GM18868 (cell line): ENCODE results near the gene UNC50.
"Not testable (repeated sequence)": the region's sequence is repeated elsewhere in the genome, so short reads cannot be mapped to it uniquely, and the experiment has no call there.

Experiments used
- ATAC-seq: cut with Tn5 transposase; IDR thresholded peaks from one replicate; pipeline ENCODE4 v1.9.1; 2021; ENCODE audit warnings: mild to moderate bottlenecking, moderate library complexity; ENCODE audit not compliant: unreplicated experiment

The UNC50 gene

DNA sequence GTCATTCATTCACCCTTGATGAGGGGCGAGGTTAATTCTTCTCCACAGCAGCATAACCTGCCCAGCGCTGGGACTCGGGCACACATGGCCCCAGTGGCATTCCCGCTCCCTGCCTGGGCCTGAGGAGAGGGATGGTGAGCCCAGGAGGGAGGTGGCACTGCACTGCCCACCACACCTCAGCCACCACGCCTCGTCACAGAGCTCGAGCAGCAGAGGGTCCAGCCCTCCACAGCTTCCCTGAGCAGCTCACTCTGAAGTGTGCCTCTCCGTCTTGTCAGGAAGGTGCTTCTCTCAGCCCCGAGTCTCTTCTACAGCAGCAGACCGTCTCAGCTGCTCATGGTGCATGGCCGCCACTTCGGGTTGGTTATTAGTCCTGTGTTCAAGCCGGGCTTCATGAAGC, 35.0 kb upstream of the UNC50 start:
- no peak for ATAC-seq

DNA sequence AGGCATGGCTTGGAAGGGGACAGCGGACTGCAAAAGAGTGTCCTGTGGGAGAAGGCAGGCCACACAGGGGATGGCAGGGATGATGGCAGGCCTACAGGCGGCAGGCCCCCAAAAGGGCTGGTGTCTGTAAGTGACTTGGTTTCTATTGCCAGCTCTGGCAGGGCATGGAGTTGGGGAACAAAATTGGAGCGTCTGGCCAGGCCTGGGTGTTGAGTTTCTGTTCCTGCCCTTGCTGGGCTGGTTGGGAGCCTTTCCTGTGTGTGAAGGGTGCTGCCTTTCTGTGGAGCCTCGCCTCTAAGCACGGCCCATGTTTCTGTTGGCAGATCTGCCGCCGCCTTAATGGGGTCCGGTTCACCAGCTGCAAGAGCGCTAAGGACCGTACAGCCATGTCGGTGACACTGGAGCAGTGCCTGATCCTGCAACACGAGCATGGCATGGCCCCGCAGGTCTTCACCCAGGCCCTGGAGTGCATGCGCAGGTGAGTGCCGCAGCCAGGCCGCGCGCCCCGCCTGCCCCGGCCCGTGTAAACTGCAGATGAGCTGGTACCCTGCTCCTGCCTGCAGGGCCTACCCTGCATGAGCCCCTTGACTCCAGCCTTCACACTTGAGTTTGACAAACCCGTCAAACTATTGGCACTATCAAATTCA, 31.6 kb upstream of the UNC50 start:
- no peak for ATAC-seq

DNA sequence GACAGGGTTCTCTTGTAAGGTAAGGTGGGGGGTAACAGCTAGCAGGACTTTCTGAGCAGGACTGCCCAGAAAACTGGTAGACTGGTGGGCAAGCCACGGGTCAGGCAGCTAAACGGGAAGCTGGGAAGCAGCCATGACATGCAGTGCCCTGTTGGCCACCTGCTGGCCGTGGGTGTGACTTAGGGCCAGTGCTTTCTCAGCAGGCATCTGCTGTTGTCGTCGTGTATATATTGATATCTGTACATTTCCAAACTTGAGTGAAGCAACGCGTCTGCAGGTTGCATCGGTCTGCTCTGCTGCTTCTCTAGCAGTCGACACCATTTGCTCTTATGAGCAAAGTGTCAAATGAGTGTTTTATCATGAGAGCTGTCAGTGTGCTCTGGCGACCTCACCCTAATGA, 31.1 kb upstream of the UNC50 start:
- ATAC-seq: no peak

DNA sequence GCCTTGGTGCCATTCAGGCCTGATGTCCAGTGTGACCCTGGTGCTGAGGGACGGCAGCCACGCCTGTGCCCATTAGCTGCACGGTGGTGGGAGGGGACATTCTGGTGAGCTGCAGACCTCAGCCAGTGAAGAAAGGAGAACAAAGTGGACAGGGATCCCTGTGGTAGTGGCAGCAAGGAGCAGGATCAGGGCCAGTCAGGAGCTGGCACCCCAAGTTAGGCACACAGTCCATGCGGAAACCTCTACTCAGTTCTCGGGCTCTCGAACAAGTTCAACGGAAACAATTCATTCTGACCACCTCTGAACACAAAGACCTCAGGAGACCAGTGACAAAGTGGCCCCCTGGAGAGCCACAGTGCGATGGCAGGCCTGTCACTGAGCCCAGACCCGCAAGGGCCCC, 30.2 kb upstream of the UNC50 start:
- ATAC-seq: no peak

DNA sequence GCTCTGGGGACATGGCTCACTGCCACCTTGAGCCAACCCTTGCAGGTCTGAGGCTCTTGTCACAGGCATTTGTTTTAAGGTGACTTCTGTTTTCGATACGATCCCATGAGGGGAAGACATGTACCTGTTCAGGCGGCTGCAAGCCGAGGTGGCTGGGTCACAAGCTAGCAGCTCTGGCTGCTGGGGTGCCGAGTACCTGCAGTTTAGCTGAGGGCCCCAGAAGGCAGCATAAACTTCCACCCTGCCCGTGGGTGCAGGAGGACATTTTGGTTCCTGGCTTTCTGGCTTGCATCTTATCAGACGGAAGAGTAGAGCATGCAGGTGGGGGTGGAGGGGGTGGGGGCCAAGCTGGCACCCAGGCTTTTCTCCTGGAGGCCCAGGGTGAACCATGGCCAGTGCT, 28.5 kb upstream of the UNC50 start:
- no peak for ATAC-seq

DNA sequence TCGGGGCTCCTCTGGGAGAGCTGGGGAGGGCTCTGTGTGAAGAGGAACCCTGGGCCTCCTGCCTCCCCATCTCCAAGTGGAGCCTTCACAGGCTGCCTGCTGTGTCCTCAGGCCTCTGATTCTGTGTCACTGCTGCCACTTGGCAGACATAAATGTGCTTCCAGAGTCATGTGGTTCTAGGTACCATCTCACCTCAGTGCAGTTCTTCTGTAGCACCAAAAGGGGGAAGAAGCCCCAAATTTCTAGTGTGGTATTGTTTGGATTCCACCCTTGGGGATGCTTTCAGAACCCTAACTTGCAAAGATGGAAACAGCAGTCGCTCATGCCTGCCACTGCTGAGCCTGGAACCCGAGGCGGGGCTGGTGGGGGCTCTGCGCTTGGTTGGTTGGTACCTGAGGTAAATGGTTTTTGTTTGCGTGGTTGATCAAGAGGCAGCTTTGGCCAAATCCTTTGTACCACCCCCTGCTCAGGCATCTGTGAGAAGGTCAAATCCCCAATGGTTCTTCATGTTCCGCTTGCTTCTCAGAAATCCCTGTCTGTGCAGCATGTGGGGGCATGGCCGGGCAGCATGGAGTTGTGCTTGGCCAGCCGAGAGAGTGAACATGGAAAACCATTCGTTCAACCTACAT, 27.6 kb upstream of the UNC50 start:
- no peak for ATAC-seq

DNA sequence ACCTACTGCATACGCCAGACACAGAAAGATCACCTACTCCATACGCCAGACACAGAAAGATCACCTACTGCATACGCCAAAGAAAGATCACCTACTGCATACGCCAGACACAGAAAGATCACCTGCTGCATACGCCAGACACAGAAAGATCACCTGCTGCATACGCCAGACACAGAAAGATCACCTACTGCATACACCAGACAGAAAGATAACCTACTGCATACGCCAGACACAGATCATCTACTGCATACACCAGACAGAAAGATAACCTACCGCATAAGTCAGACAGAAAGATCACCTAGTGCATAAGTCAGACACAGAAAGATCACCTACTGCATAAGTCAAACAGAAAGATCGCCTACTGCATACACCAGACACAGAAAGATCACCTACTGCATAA, 25.9 kb upstream of the UNC50 start:
- ATAC-seq: no peak

DNA sequence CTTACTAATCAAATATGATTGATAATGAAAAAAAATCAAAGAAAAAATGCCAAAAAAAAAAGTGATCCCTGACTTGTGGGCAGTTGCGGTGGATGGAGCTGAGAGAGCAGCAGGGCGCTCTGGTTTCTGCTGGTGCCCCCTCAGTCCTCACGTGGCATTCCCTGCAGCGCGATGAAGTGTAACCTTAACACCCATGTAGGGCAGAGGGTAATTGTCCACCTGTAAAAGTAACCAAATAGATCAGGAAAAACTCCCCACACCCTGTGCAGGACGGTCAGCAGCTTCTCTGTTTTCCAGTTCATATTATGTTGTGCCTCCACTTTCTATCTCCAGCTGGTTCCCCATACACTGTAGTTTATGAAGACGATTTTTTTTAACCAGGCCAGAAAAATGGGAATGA, 25.1 kb upstream of the UNC50 start:
- ATAC-seq: no peak

DNA sequence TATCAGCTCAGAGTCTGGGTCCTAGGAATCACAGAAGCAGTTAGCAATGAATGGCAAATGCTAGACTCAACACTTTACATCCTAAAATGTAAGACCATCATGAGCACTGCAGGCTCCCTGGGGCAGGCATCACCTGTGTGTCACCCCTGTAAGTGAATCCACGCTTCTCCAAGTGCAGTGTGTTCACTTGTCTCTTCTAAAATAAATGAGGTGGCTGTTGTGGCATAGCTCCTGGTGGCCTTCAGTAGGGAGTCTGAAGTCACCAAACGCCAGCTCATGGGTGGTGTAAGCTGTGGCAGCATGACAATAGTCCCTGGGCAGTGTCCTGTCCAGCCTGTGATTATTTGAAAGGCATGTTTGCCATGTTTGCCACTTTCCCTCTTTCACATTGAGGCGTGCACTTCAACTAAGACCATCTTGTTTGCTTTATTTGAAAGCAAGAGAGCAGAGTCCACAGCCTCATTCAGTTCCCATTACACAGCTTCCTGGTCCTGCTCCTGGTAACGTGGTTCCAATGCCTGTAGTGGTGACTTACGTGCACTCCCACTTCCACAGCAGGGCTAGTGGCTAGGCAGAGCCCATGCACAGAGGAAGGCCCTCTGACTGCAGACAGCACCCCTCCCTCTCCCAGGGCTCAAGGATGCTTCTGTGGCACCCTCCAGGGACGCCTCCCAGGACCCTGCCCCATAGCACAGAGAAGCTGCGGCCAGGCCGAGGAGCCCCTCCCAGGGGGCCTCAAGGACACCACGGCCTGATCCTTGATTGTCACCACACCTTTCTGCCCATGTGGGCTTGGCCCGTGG, 24.4 kb upstream of the UNC50 start:
- ATAC-seq: no peak

DNA sequence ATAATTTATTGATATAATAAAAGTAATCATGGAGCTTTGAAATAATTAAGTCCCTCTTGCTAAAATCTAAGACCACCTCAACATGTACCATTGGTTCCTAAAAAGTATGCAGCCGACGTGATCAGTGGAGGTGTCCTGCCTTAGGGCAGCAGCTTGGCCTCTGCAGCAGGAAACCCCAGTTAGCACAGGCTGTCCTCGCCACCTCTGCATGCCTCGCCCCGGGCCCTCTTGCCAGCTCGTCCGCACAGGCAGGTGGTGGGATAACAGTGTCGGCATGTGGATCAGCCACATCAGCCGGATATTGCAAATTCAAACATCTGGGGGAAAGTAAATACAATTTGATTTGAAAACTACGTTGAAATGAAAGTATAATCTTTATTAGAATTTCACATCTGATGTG, 23.0 kb upstream of the UNC50 start:
- ATAC-seq: no peak

DNA sequence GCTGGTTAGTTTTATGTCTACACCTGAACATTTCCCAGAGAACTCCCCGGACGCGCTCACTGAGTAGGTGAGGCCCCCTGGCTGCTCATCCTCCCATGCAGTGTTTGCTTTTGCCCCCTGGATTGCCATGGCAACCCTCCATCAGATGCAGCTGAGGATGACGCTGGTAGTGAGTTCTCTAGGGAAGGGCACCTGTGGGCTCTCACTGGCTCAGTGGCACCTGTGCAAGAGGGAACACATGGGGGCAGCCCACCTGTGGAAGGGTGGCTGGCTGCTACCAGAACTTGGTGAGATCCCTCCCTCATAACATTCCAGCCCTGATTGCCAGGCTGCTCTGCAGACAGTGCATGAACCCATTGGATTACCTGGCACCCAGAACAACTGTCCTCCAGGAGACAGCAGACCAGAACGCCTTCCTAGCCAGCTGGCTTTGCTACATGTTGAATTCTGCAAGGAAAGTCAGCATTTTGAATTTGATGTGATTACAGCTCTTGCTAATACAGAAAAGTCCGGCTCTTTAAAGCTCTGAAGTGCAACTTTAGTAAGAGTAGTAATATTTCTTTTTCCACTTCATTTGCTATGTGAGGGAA, 21.7 kb upstream of the UNC50 start:
- no peak for ATAC-seq

DNA sequence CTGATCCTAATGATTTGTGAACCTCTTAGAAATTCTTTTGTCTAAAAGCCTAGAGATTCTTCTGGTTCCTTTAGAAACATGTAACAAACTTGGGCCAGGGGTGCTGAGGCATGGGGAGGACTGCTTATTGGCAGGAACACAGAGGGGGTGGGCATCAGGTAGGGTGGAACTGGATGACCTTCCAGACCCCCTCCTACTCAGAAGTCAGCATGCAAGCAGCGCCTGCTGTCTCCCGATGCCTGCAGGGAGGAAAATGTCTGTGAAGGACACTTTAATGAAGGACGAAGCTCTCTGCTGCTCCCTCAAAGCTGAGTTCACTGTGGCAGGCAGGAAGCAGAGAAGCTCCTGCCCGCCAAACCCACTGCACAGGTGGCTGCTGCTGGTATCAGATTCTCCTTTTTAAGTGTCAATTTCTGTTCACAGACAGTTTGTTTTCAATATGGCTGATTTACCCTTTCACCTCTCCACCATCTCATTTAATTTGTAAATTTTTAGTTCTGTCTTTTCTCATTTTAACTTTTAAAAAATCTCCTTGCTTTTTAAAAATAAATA, 19.4 kb upstream of the UNC50 start:
- ATAC-seq: no peak

DNA sequence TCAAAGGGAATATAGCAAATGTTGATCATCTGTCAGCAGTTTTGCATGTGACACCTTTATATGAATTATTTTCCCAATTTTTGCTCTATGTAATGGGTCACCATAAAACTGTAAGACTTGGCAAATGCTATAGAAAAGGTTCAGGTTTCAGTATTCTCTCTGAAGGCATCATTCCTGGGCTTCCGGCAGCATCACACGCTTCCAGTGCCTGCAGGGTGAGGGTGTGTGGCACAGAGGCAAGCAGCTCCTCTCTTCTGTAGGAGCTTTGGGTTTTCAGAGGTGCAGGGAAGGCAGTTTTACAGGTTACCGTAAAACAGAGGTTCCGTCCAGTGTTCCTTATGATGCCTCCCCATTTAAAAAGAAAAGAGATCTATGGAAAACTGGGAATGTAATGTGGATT, 18.9 kb upstream of the UNC50 start:
- no peak for ATAC-seq

DNA sequence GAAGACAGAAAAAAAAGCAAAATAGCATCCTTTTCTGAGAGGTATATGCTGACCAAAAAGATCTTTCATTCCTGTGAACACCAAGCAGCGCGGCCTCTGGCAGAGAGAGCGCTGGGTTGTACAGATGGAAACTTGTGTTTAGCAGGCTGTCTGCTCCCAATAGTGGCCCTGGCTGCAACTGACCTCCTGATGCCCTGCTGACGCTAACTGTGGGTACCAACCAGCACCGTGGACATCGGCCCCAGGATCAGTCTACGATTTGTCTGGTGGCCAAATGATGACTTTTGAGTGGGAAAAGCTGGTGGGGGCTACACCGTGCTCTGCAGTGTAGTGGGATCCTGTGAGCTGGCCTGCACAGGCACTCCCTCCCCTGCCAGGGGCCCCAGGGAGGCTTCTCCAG, 15.8 kb upstream of the UNC50 start:
- no peak for ATAC-seq

DNA sequence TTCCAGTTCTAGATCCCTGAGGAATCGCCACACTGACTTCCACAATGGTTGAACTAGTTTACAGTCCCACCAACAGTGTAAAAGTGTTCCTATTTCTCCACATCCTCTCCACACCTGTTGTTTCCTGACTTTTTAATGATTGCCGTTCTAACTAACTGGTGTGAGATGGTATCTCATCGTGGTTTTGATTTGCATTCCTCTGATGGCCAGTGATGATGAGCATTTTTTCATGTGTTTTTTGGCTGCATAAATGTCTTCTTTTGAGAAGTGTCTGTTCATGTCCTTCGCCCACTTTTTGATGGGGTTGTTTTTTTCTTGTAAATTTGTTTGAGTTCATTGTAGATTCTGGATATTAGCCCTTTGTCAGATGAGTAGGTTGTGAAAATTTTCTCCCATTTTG, 13.7 kb upstream of the UNC50 start:
- ATAC-seq: not testable (repeated sequence)

DNA sequence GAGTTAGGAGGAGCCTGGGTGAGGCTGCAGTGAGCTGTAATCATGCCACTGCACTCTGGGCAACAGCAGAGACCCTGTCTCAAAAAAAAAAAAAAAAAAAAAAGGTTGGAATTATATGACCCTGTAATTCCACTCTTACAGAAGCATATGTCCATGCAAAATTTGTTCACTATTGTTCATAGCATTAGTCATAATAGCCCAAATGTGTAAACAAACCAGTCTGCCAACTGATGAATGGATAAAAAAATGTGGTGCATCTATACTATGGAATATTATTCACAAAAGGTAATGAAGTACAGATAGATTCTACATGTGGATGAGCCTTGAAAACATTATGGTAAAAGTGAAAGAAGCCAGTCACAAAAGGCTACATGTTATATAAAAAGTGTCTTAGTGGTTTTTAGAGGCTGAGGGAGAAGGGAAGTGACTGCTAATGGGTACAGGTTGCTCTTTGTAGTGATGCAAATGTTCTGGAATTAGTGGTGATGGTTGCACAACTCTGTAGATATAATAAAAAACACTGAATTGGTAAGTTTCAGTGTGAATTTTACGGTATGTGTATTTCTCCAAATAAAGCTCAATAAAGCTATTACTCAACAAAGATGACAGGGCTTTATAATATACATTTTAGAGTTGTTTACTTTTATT, 9.5 kb upstream of the UNC50 start:
- no peak for ATAC-seq

DNA sequence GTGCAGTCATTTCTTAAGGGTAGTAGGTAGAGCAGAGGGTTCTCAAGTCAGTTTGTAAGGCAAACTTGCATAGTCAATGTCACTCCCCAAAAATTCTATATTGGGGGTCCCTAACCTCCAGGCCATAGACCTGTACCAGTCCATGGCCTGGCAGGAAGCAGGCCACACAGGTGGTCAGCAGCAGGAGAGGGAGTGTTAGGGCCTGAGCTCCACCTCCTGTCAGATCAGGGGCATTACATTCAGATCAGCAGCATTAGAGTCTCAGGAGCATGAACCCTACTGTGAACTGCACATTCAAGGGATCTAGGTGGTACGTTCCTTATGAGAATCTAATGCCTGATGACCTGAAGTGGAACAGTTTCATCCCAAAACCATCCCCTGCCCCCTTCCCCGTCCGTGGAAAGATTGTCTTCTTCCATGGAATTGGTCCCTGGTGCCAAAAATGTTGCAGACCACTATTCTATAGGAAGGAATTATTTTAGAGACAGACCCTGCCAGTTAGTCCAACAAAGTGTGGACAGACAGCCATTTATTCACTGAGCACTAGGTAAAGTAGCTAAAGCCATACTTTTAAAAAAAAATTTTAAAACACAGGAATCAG, 6.8 kb upstream of the UNC50 start:
- ATAC-seq: peak; percentile 48

DNA sequence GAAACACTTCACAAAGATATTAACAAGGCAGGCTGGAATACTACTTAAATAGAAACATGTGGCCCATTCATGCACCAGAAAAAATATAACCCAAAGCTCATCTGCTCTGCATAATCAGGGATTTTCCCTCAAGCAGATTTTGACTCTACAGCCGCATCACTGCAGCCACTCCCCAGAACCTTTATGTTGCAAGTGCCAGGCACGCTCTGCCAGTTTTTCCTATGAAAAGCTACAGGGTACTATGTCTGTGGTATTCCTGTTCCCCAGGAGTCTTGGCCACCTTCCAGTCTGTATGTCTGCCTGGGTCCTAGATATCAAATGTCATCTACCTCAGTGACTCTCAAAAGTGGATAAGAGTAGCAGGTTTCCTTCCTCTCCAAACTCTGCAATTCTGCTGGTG, 3.8 kb upstream of the UNC50 start:
- no peak for ATAC-seq

DNA sequence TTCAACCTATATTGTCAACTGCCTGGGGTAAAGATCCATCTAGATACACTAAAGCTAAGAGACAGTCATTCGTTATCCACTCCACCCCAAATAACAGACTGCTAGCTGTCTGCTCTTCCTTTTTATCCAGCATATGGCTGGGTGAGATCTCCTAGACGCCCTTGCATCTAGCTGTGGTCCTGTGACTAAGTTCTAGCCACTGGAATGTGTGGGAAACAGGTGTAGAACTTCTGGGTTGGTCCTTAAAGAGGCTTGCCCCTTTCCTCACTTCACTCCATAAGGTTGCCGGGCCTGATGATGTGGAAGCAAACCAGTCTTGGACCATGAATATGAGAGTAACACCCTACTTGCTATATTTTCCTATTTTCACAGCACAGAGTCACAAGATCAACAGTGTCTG, 3.3 kb upstream of the UNC50 start:
- ATAC-seq: no peak

DNA sequence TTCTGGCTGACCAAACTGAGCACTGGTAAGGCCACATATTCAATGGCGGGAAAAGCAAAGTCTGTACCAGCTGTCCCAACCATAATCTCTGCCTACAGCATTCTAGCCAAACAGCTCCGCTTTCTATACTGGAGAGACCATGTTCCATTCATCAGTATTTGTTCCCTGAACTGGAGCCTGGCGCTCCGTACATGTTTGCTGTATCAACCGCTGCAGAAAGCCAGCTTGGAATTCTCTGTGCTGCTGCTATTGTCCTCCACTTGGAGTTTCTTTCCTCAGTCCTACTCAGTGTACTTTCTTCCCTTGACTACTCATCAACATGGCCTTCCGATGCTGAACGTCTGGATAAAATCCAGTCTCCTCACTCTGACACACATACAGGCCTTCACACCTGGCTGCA, 2.0 kb upstream of the UNC50 start:
- ATAC-seq: no peak

DNA sequence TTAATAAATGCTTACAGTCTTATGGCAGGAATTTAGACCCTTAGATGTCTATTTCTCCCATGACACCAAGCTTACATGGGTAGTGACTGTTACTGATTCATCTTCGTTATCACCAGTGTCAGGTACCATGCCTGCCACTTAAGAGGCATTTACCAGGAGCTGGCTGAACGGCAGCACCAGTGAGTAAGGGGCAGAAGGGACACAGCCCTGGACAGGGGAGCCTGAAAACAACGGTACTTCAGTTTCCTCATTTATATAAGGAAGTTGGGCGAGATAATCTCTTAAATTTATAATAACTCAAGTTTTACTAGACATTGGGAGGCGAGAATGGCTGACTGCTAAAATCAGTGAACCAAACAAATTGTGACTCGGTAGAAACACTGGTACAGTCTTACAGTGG, 1.3 kb upstream of the UNC50 start:
- ATAC-seq: no peak
